ENCODE results near the gene GNLY. TPM values are rescaled to one million over a fixed set of nuclear protein-coding genes. Genes with fewer than 3 reads are reported as not detected.

Gene GNLY
- total and polyA plus RNA-seq, 2 of the 4 experiments (the other 2 are of a cell fraction): not detected

DNA sequence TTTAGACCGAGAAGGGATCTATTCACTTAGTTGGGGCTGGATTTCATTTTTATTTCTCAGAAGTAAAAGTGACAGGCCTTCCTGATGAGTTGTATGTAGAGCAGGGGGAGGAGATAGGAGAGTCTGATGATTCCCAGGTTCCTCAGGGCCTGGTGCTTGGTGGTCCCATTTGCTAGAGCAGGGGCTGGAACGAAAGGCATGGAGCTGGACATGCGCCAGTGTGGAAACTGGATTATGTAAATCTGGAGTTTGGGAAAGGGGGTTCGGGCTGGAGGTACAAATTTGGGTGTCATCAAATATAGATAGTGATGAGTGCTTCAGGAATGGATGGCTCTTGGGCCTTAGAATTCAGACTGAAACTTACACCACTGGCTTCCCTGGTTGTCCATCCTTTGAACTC lies 27.5 kb downstream of the GNLY start:
- Histone ChIP-seq H2BK5ac (ENCODE audit: low read depth, low read length, poor library complexity, severe bottlenecking) (no peak overlapping the region), H3K27me3 (ENCODE audit: control insufficient read depth, insufficient read depth, low read length) (peaks cover 11% of the 10 kb centered on the region), H3K4ac (ENCODE audit: low read depth, low read length) (no peak overlapping the region), H3K4me1 (ENCODE audit: control insufficient read depth, insufficient read depth, low read length) (peaks cover 5% of the 10 kb centered on the region), H4K20me1 (ENCODE audit: insufficient read depth, low read length) (no peaks in the 10 kb centered on the region), H3K79me1 (ENCODE audit: low read depth in 1 of 2, low read length in 2 of 2) (no peaks in the 10 kb centered on the region), H3K14ac (replicated peaks; ENCODE audit: low read depth, low read length) (no peak overlapping the region), H3K9ac (ENCODE audit: low read depth, low read length) (no peak overlapping the region), H3K36me3 (ENCODE audit: control insufficient read depth, insufficient read depth, low read length) (no peaks in the 10 kb centered on the region), H3K56ac (ENCODE audit: extremely low read depth, insufficient read depth, low read length) (no peak overlapping the region), H2AK9ac (replicated peaks; ENCODE audit: low read depth, low read length, poor library complexity) (no peak overlapping the region), H2AK5ac (ENCODE audit: low read depth, low read length) (no peak overlapping the region), H3K9me1 (ENCODE audit: insufficient read depth, low read length) (0 out of 2 replicates have a peak, but pooled peaks cover 3% of the 10 kb centered on the region), H3K4me3 (ENCODE audit: insufficient read depth, low read depth, low read length) (no peak overlapping the region), H3K18ac (ENCODE audit: low read depth, low read length) (no peak overlapping the region), H2AFZ (replicated peaks; ENCODE audit: low read length, poor library complexity) (no peak overlapping the region), H4K8ac (ENCODE audit: low read depth in 2 of 2, low read length in 2 of 2) (no peak overlapping the region), H2BK20ac (ENCODE audit: low read depth, low read length) (no peak overlapping the region), H3K27ac (ENCODE audit: insufficient read depth, low read length) (no peak overlapping the region), H3K9me3 (ENCODE audit: control insufficient read depth, insufficient read depth, low read length) (no peaks in the 10 kb centered on the region; the same call in 1 of the 2 replicates), H4K91ac (ENCODE audit: insufficient read depth, low read depth, low read length) (no peak overlapping the region), H2BK120ac (ENCODE audit: low read depth, low read length) (no peak overlapping the region), H4K5ac (ENCODE audit: low read depth, low read length) (no peak overlapping the region), H2BK15ac (ENCODE audit: low read depth, low read length) (no peak overlapping the region), H3K4me2 (ENCODE audit: low read depth, low read length) (no peak overlapping the region), H3K23ac (ENCODE audit: low read depth, low read length) (no peak overlapping the region)
- in situ Hi-C loops (cut with MboI; ENCODE audit: low sequenced_read_pairs) (loop anchor here (5.0 kb wide), 1 partner anchor 356 kb away; no protein-coding TSS in a partner anchor), intact Hi-C loops (cut with micrococcal nuclease) (no loop called here), dilution Hi-C loops (cut with HindIII; ENCODE audit: low sequenced_read_pairs, unreplicated experiment) (no loop called here)
- DNase-seq (no peak), ATAC-seq (ENCODE audit: low read depth) (no peak)
- 92% methylated on average over 2 of the region's 4 CpGs; no CpG with 5 or more reads in 1 of the 2 experiments for WGBS, 2 experiments (ENCODE audit: extremely low coverage in 2 of 2, insufficient read length in 1 of 2)
- TF ChIP-seq SMC3 (IDR thresholded peaks at IDR 0.05; ENCODE audit: low read depth, low read length) (no peak), FOS (IDR thresholded peaks at IDR 0.05; ENCODE audit: low read depth, low read length) (no peak), BHLHE40 (IDR thresholded peaks at IDR 0.05; ENCODE audit: low read depth, low read length) (no peak), RCOR1 (IDR thresholded peaks at IDR 0.05; ENCODE audit: insufficient replicate concordance, low read length) (no peak), MAZ (IDR thresholded peaks at IDR 0.05; ENCODE audit: borderline replicate concordance, low read depth, low read length) (no peak), MXI1 (IDR thresholded peaks at IDR 0.05; ENCODE audit: borderline replicate concordance, low read depth, low read length) (no peak), MAFK (IDR thresholded peaks at IDR 0.05; ENCODE audit: low read depth, low read length) (no peak), NFE2L2 (IDR thresholded peaks at IDR 0.05; ENCODE audit: low read depth, low read length) (no peak), CHD1 (IDR thresholded peaks at IDR 0.05; ENCODE audit: low read depth, low read length) (no peak), CEBPB (IDR thresholded peaks at IDR 0.05; ENCODE audit: low read depth, low read length) (no peak), ELK1 (IDR thresholded peaks at IDR 0.05; ENCODE audit: borderline replicate concordance, low read depth, low read length) (no peak)
- TF ChIP-seq, protein P1, sequence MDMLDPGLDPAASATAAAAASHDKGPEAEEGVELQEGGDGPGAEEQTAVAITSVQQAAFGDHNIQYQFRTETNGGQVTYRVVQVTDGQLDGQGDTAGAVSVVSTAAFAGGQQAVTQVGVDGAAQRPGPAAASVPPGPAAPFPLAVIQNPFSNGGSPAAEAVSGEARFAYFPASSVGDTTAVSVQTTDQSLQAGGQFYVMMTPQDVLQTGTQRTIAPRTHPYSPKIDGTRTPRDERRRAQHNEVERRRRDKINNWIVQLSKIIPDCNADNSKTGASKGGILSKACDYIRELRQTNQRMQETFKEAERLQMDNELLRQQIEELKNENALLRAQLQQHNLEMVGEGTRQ (IDR thresholded peaks at IDR 0.05; ENCODE audit: low read depth, low read length): no peak
- TF ChIP-seq, protein P2, sequence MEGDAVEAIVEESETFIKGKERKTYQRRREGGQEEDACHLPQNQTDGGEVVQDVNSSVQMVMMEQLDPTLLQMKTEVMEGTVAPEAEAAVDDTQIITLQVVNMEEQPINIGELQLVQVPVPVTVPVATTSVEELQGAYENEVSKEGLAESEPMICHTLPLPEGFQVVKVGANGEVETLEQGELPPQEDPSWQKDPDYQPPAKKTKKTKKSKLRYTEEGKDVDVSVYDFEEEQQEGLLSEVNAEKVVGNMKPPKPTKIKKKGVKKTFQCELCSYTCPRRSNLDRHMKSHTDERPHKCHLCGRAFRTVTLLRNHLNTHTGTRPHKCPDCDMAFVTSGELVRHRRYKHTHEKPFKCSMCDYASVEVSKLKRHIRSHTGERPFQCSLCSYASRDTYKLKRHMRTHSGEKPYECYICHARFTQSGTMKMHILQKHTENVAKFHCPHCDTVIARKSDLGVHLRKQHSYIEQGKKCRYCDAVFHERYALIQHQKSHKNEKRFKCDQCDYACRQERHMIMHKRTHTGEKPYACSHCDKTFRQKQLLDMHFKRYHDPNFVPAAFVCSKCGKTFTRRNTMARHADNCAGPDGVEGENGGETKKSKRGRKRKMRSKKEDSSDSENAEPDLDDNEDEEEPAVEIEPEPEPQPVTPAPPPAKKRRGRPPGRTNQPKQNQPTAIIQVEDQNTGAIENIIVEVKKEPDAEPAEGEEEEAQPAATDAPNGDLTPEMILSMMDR (conservative IDR thresholded peaks at IDR 0.05; ENCODE audit: low read depth, low read length): no peak
- no TSS peak for BruUV-seq (replicated peaks)
- ChIA-PET POLR2A (ENCODE audit: unreplicated experiment) (no interaction called here), CTCF (no interaction called here)

Data from IMR-90 (cell line).